ENCODE data around the gene GFER.
"Not testable (repeated sequence)": the region's sequence is repeated elsewhere in the genome, so short reads cannot be mapped to it uniquely, and the experiment has no call there.

GFER gene

DNA sequence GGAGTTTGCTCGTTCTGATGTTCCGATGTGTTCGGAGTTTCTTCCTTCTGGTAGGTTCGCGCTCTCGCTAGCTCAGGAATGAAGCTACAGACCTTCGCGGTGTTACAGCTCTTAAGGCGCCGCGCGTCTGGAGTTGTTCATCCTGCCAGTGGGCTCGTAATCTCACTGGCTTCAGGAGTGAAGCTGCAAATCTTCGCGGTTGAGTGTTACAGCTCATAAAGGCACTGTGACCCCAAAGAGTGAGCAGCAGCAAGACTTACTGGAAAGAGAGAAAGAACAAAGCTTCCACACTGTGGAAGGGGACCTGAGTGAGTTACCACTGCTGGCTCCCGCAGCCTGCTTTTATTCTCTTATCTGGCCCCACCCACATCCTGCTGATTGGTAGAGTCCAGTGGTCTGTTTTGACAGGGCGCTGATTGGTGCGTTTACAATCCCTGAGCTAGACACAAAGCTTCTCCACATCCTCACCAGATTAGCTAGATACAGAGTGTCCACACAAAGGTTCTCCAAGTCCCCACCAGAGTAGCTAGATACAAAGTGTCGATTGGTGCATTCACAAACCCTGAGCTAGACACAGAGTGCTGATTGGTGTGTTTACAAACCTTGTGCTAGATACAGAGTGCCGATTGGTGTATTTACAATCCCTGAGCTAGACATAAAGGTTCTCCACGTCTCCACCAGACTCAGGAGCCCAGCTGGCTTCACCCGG, 26.4 kb upstream of the GFER start:
- not testable (repeated sequence) for H3K4me1 ChIP-seq (ENCODE audit: control insufficient read depth, insufficient read depth, low read length); H3K36me3 ChIP-seq (ENCODE audit: control insufficient read depth, insufficient read depth, low read length); H3K27ac ChIP-seq (ENCODE audit: insufficient read depth, low read depth, low read length, poor library complexity, severe bottlenecking); H3K4me3 ChIP-seq (ENCODE audit: insufficient read depth, low read depth, low read length); H3K9me3 ChIP-seq (ENCODE audit: control insufficient read depth, low read length); H3K27me3 ChIP-seq (ENCODE audit: control insufficient read depth, insufficient read depth, low read length, poor library complexity, severe bottlenecking)
- WGBS, 2 experiments = 93 to 94% methylated on average over 19 of the region's 22 CpGs

DNA sequence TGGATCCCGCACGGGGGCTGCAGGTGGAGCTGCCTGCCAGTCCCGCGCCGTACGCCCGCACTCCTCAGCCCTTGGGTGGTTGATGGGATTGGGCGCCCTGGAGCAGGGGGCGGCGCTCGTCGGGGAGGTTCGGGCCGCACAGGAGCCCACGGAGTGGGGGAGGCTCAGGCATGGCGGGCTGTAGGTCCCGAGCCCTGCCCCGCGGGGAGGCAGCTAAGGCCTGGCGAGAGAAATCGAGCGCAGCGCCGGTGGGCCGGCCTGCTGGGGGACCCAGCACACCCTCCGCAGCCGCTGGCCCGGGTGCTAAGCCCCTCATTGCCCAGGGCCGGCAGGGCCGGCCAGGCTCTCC, 25.9 kb upstream of the GFER start:
- H3K9me3 ChIP-seq (ENCODE audit: control insufficient read depth, low read length); H3K27ac ChIP-seq (ENCODE audit: insufficient read depth, low read depth, low read length, poor library complexity, severe bottlenecking); H3K27me3 ChIP-seq (ENCODE audit: control insufficient read depth, insufficient read depth, low read length, poor library complexity, severe bottlenecking); H3K36me3 ChIP-seq (ENCODE audit: control insufficient read depth, insufficient read depth, low read length); H3K4me3 ChIP-seq (ENCODE audit: insufficient read depth, low read depth, low read length): not testable (repeated sequence)
- WGBS, 2 experiments = 95 to 96% methylated on average over 30 of the region's 30 CpGs
- H3K4me1 ChIP-seq (ENCODE audit: control insufficient read depth, insufficient read depth, low read length) = peaks cover 15% of the 10 kb centered on the region

DNA sequence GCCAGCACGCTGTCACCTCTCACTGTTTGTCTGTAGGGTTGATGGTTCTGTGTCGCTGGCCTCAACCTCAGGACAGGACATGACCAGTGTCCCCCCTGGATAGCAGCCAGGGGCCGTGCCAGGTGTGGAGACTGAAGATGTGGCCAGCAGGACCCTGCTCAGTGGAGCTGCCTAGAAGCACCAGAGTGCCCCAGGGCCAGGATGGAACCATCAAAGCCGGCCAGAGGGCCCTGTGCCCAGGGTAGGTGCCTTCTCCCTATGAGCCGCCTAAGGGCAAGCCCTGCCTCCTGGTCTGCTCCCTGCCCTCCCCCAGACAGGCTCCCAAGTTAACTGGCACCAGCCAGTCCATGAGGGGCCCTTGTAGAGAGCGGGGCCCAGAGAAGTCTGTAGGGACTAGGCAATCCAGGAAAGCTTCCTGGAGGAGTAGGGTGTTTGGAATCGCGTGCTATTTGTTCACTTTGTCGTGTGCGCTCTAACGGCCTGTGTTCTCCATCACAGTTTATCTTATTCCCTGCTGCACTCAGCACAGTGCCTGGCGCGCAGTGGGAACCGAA, 25.2 kb upstream of the GFER start:
- peak overlapping the region; percentile 93 for H3K4me3 ChIP-seq (ENCODE audit: insufficient read depth, low read depth, low read length)
- no peak overlapping the region for H3K27ac ChIP-seq (ENCODE audit: insufficient read depth, low read depth, low read length, poor library complexity, severe bottlenecking)
- H3K36me3 ChIP-seq (ENCODE audit: control insufficient read depth, insufficient read depth, low read length) = peaks cover 5% of the 10 kb centered on the region
- peaks cover 4% of the 10 kb centered on the region for H3K27me3 ChIP-seq (ENCODE audit: control insufficient read depth, insufficient read depth, low read length, poor library complexity, severe bottlenecking)
- H3K9me3 ChIP-seq (ENCODE audit: control insufficient read depth, low read length) = no peaks in the 10 kb centered on the region
- 64 to 65% methylated on average over 14 of the region's 14 CpGs for WGBS, 2 experiments
- H3K4me1 ChIP-seq (ENCODE audit: control insufficient read depth, insufficient read depth, low read length) = peaks cover 21% of the 10 kb centered on the region

DNA sequence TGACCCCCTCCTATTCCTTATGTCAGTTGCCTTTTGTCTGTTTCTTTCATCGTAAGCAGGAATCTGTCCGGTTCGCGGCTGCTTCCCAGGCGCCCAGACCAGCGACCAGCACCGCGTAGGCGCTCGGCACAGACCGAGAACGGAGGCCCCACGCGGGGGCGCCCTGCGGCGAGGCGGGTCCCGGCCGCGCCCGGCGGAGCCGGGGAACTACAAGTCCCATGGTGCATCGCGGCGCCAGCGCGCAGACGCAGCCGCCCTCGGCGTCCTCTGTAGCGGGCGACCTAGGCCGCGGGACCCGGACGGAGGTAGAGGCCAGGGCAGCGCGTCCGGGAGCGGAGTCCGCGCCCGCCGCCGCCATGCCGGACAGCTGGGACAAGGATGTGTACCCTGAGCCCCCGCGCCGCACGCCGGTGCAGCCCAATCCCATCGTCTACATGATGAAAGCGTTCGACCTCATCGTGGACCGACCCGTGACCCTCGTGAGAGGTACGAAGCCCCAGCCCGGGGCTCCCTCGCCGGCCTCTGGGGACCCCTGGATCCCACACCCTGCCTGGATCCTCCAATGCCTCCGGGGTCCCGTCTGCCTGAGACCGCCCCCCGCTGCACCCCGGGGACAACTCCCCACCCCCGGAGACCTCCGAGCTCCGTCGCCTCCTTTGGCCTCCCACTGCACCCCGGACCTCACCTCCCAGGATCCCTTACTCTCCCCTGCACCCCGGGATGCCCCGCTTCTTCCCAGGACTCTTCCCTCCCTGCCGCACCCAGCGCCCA, 24.5 kb upstream of the GFER start, which contains the start of gene NDUFB10:
NDUFB10 (plus strand) TSS at position 270 of the 771 bp plus-strand sequence; CDS start at position 357, 87 bp downstream.
- WGBS, 2 experiments = 0 to 1% methylated on average over 79 of the region's 79 CpGs
- Histone ChIP-seq H3K36me3 (ENCODE audit: control insufficient read depth, insufficient read depth, low read length) (peaks cover 5% of the 10 kb centered on the region), H3K4me1 (ENCODE audit: control insufficient read depth, insufficient read depth, low read length) (peaks cover 21% of the 10 kb centered on the region), H3K27me3 (ENCODE audit: control insufficient read depth, insufficient read depth, low read length, poor library complexity, severe bottlenecking) (peaks cover 4% of the 10 kb centered on the region), H3K27ac (ENCODE audit: insufficient read depth, low read depth, low read length, poor library complexity, severe bottlenecking) (peak within 1 kb of the TSS; percentile 55), H3K9me3 (ENCODE audit: control insufficient read depth, low read length) (no peaks in the 10 kb centered on the region), H3K4me3 (ENCODE audit: insufficient read depth, low read depth, low read length) (peak within 1 kb of the TSS; percentile 93)

DNA sequence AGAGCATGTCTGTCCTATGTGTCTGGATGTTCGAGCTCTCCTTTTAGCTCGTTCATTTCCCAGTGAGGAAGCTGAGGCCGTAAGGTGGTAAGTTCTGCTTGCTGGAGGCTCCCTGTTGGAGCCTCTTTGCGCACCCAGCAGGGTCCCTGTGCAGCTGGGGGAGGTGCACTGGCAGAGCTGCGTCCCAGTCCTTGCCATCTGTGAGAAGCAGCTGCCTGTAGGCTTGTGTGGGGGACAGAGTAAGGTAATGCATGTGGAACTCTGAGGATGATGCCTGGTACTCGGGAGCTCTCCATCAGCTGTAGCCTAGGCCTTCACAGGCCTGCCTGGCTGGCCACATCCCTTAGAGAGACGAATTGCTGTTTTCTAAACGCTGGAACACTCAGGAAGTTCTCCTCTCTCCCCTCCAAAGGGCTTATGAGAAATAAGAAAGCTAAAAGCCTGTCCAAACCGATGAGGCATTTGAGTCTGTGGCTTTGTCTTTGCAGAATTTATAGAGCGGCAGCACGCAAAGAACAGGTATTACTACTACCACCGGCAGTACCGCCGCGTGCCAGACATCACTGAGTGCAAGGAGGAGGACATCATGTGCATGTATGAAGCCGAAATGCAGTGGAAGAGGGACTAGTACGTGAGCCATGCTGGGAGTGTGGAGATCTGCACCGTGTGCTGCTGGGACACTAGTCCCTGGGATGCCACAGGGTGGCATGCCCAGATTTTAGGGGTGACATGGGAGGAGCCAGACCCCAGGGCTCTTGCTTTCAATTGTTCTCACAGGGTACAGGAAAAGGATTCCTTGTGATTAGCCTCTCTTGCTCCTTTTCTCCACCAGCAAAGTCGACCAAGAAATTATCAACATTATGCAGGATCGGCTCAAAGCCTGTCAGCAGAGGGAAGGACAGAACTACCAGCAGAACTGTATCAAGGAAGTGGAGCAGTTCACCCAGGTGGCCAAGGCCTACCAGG, 23.0 kb upstream of the GFER start:
- H3K4me3 ChIP-seq (ENCODE audit: insufficient read depth, low read depth, low read length) = peak overlapping the region; percentile 93
- WGBS, 2 experiments = 59 to 61% methylated on average over 20 of the region's 20 CpGs
- peaks cover 4% of the 10 kb centered on the region for H3K27me3 ChIP-seq (ENCODE audit: control insufficient read depth, insufficient read depth, low read length, poor library complexity, severe bottlenecking)
- no peaks in the 10 kb centered on the region for H3K9me3 ChIP-seq (ENCODE audit: control insufficient read depth, low read length)
- H3K36me3 ChIP-seq (ENCODE audit: control insufficient read depth, insufficient read depth, low read length) = peaks cover 5% of the 10 kb centered on the region
- peak overlapping the region; percentile 27 for H3K27ac ChIP-seq (ENCODE audit: insufficient read depth, low read depth, low read length, poor library complexity, severe bottlenecking)
- peaks cover 25% of the 10 kb centered on the region for H3K4me1 ChIP-seq (ENCODE audit: control insufficient read depth, insufficient read depth, low read length)

DNA sequence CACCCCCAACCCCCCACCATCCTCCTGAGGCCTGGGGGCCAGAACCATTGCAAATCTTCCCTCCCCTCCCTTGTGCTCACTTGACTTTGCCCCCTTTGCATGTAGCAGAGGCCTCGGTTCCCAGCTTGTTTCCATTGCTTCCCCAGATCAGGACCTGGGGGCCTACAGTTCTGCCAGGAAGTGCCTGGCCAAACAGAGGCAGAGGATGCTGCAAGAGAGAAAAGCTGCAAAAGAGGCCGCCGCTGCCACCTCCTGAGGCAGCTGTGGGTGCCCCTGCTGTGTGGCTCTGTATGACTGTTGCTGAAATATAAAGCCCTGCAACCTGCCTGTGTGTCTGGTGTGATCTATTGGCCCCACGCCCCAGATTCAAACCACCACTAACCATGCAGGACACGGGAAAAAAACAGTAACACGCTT, 22.3 kb upstream of the GFER start:
- H3K4me1 ChIP-seq (ENCODE audit: control insufficient read depth, insufficient read depth, low read length) = peaks cover 25% of the 10 kb centered on the region
- H3K4me3 ChIP-seq (ENCODE audit: insufficient read depth, low read depth, low read length) = no peak overlapping the region
- peaks cover 4% of the 10 kb centered on the region for H3K27me3 ChIP-seq (ENCODE audit: control insufficient read depth, insufficient read depth, low read length, poor library complexity, severe bottlenecking)
- H3K27ac ChIP-seq (ENCODE audit: insufficient read depth, low read depth, low read length, poor library complexity, severe bottlenecking) = no peak overlapping the region
- 69 to 70% methylated on average over 6 of the region's 6 CpGs for WGBS, 2 experiments
- H3K9me3 ChIP-seq (ENCODE audit: control insufficient read depth, low read length) = no peaks in the 10 kb centered on the region
- peaks cover 5% of the 10 kb centered on the region for H3K36me3 ChIP-seq (ENCODE audit: control insufficient read depth, insufficient read depth, low read length)

DNA sequence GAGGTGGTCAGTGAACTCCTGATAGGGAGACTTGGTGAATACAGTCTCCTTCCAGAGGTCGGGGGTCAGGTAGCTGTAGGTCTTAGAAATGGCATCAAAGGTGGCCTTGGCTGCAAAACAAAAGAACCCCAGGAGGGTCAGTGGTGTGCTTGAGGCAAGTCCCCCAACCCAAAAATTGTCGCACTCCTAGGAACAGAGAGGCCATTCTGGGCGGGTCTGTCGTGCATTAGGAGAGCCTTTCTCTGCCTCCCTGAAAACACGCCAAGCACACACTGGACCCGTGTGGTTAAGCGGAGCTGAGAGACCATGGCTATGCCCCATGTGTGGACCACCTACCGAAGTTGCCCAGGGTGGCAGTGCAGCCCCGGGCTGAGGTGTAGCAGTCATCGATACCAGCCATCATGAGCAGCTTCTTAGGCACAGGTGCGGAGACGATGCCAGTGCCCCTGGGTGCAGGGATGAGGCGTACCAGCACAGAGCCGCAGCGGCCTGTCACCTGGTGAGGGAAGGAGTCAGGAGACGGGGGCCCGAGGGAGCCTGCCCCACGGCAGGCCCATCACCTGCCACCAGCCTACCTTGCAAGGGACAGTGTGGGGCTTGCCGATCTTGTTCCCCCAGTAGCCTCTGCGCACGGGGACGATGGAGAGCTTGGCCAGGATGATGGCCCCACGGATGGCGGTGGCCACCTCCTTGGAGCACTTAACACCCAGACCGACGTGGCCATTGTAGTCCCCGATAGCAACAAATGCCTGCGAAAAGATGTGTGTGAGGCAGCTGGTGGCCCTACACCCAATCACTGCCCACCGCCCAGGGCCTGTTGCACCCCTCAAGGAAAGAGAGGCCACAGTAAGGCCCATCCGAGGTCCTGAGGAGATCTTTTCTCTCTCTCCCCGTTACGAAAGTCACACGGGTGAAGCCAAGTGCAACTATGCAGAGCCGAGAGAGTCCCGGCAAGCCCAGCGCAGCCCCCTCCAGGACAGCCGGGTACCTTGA, 21.5 kb upstream of the GFER start:
- H3K27ac ChIP-seq (ENCODE audit: insufficient read depth, low read depth, low read length, poor library complexity, severe bottlenecking) = peak overlapping the region; percentile 60
- H3K27me3 ChIP-seq (ENCODE audit: control insufficient read depth, insufficient read depth, low read length, poor library complexity, severe bottlenecking); H3K36me3 ChIP-seq (ENCODE audit: control insufficient read depth, insufficient read depth, low read length); H3K9me3 ChIP-seq (ENCODE audit: control insufficient read depth, low read length); H3K4me3 ChIP-seq (ENCODE audit: insufficient read depth, low read depth, low read length): not testable (repeated sequence)
- WGBS, 2 experiments = 90 to 91% methylated on average over 37 of the region's 37 CpGs
- H3K4me1 ChIP-seq (ENCODE audit: control insufficient read depth, insufficient read depth, low read length) = peaks cover 25% of the 10 kb centered on the region

DNA sequence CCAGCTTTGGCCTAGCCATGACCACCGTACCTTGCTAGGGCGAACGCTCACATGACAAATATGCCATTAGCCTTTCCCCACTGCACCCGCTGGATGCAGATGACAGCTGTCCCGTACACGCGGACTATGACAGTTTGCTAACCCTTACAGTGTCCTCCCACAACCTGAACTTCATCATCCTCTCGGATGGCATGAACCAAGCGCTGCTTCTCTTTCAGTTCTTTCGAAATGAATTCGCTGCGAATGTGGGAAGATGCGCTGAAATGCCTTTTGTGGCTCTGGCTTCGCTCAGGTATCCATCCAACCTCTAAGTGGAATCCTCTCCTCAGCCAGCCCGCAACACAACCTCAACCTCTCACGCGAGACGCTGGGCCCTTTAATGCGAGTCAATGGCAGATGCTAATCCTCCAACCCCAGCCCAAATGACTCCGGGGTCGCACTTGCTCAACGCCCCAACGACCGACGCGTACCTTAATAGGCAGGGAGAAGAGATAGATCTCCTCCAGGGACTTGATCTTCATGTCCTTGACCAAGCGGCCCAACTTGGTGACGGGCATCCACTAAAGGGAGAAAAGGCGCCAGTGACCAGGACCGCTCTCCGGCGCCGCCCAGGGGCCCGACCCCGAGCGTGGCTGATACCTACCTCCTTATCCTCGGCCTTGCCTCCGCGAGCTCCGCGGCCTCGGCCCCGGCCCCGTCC, 20.0 kb upstream of the GFER start:
- H3K4me3 ChIP-seq (ENCODE audit: insufficient read depth, low read depth, low read length) = peak overlapping the region; percentile 90
- H3K9me3 ChIP-seq (ENCODE audit: control insufficient read depth, low read length) = no peaks in the 10 kb centered on the region
- peak overlapping the region; percentile 91 for H3K27ac ChIP-seq (ENCODE audit: insufficient read depth, low read depth, low read length, poor library complexity, severe bottlenecking)
- peaks cover 1% of the 10 kb centered on the region for H3K27me3 ChIP-seq (ENCODE audit: control insufficient read depth, insufficient read depth, low read length, poor library complexity, severe bottlenecking)
- H3K4me1 ChIP-seq (ENCODE audit: control insufficient read depth, insufficient read depth, low read length) = peaks cover 25% of the 10 kb centered on the region
- 2 to 3% methylated on average over 44 of the region's 44 CpGs for WGBS, 2 experiments
- peaks cover 5% of the 10 kb centered on the region for H3K36me3 ChIP-seq (ENCODE audit: control insufficient read depth, insufficient read depth, low read length)
